ENCODE data around the gene NODAL.

Gene NODAL

GRCh38 chr10:70462349-70462984, 21.0 kb upstream of the NODAL start:
- DNase-seq (ENCODE audit: low read depth), result no peak

DNA sequence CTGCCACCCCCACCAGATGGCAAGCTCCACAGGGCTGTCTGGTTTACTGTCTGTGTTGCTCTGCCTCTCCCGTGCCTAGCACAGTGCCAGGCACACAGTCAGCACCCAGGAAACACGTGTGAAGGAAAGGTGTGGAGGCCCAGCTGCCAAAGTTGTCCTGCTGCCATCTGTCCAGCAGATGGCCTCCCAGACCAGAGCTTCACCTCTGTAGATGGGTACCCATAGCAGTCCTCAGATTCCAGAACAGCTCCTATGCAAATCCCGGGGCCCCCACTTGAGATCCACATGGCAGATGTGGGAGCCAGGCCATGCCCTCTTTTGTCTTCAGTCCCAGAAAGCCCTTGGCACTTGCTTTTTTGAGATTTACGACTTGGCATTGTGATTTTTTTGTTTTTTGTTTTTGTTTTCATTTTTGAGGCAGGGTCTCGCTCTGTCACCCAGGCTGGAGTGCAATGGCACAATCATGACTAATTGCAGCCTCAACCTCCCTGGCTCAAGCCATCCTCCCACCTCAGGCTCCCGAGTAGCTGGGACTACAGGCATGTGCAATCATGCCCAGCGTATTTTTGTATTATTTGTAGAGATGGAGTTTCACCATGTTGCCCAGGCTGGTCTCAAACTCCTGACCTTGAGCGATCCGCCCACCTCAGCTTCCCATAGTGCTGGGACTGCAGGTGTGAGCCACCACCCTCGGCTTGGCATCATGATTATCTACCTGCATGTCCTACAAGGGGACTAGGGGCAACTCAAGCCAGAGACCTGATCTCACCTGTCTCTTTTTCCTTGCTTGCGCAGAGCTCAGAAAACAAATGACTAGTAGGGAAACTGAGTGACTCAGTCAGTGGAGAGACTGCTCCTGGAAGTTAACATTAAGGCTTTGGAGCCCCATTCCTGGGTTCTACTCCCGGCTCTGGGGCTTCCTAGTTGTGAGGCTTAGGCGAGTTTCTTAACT, 20.2 kb upstream of the NODAL start:
- peak; percentile 24 for DNase-seq (ENCODE audit: low read depth)

GRCh38 chr10:70459774-70460490, 18.5 kb upstream of the NODAL start:
- no peak for DNase-seq (ENCODE audit: low read depth)

DNA sequence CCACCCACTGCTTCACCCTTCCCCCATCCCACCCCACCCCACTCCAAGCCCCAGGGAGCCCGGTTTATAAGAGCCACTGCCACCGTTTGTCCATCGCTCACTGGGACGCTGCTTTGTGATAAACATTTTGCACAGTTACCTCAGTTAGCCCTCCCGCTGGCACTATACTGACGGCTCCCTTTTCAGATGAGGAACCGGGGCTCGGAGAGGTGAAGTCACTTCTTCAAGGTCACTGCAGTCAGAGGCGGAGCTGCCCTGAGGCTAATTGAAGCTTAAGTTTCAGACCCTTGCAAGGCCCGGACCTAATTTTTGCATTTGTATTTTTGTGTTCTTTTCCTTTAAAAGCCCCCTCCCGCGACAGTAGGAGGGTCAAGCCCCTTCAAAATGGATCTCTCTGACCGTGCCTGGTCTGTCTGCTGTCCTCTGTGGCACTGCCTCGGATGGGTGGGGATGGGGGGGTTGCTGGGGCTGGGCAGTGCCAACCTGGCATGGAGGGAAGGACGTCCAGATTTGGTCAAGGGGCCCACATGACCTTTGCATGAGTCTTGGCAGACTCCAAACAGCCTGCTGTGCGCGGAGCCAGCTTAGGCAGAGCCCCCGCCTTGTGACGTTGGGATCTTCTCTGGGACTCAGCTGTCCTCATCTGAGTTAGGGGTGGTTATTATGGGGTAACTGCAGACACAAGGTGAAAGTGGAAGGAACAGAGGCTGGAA, 17.7 kb upstream of the NODAL start:
- DNase-seq (ENCODE audit: low read depth), result no peak

DNA sequence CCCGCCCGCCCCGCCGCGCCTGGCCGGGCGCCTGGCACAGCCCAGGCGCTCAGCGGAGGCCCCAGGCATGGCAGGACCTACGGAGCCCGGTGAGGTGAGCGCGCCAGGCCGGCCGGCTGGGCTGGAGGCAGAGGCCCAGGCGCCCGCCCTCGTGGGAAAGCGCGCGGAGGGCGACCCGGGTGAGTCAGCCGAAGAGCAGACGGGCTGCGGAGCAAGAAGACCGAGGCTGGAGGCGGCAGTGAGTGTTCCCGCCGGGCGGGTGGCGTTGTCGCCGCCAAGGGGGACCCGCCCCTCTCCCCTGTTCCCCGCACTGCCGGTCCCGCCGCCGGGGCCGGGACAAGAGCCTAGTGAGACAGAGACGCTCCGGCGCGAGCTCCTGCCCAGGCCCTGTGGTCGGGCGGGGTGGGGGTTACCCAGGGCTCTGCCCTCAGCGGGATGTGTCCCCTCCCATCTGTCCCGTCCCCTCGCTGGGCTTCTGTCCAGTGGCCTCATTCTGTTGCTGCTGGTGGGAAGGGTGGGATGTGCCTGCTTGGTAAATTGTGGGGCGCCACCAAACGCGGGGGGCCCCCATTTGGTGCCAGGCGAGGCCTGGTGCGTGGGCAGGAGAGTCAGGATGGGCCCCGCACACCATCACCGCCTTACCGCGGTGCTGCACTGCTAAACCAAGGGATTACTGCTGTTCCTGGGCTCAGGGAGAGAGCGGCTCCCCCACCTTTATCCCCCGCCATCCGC, 17.0 kb upstream of the NODAL start:
- DNase-seq (ENCODE audit: low read depth), result no peak

DNA sequence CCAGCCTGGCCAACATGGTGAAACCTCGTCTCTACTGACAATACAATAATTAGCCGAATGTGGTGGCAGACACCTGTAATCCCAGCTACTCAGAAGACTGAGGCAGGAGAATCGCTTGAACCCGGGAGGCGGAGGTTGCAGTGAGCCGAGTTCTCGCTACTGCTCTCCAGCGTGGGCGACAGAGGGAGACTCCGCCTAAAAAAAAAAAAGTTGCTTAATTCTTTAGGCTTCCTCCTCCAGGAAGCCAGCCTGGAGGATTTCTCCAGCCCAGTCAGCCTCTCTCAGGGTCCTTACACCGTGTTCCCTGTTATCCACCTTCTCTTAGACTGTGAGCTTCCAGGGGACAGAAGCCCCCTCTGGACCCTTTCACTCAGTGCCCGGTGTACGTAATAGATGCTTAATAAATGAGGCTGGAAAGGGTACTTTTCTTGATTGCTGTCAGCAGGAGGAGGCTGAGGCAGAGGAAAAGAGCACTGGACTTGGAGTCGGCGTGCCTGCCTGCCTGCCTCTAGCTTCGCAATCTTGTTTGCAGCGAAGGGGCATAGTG, 16.4 kb upstream of the NODAL start:
- DNase-seq (ENCODE audit: low read depth), result no peak

- DNase-seq (ENCODE audit: low read depth), result no peak
These were observed 14.7 kb upstream of the NODAL start for GRCh38 chr10:70456164-70456563.

GRCh38 chr10:70455213-70455630, 13.7 kb upstream of the NODAL start:
- DNase-seq (ENCODE audit: low read depth), result no peak

DNA sequence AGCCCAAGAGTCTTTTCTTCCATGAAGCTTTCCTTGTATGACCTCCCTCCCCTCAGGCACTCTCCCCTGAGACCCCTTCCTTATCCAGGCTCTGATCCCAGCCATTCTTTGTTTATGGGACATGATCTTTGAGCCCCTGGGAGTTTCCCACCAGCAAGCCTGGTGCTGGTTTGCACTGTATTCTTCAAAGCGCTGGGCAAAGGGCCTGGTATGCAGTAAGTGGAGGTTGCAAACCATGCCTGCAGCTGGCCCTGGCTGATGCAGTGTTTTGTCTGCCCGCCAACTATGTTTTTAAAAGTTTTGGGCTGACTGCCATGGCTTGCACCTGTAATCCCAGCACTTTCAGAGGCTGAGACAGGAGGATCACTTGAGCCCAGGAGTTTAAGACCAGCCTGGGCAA, 6.8 kb upstream of the NODAL start:
- DNase-seq (ENCODE audit: low read depth), result no peak

DNA sequence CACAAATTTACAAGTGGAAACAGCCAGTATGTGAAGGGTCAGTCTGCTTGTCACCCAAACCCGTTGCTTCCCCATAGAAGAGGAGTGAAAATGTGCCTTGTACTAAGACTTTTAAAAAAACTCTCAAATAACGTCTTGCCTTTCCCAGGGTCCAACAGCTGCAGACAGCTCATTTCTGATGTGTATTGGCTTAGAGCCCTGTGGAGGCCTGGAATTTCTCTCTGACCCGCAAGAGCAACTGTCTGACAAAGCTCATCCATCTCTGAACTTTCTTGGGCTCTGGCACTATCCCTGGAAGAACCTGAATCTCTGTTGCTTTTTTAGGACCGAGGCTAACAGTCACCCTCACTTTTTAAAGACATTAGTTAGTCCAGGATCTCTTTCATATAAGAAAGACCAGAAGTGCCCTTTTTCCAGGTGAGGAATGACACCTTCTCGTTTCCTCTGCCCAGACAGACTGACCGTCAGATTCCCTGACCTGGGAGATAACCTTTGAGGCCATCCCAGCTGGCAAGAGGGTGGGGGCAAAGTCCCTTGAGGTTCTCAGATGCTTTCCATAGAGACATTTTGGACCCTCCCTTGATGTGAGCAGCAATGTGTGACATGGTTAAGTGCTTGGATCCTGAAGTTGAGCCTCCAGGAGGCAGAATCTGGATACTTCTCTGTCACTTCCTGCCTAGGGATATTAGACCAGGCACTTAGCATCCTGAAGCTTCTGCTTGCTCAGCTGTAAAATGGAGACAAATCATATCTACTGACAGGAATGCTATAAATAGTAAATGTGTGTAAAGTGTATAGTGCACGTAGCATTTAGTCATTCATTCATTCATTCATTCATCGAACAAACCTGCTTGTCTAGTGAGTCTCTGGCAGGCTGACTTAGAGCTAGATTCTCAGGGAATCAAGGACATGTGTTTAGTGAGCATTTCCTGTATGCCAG, 4.5 kb upstream of the NODAL start:
- DNase-seq (ENCODE audit: low read depth), result no peak

DNA sequence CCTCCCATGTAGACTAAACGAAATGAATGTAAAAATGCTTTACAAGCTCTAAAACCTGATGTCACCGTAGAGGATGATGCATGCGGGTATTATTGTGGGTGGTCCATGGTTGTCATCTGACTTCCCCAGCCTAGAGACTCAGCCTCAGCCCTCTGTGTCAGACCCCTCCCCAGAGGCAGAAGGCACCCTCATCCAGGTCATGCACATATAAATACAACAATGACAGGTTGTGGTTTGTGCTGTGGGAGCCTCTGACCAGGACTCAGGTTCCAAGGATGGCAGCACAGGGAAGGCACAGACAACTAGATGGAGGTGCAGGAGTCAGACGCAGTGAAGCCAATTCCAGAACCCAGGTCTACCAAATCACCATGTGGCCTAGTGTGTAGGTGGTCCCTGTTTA, 3.3 kb upstream of the NODAL start:
- DNase-seq (ENCODE audit: low read depth), result no peak

DNA sequence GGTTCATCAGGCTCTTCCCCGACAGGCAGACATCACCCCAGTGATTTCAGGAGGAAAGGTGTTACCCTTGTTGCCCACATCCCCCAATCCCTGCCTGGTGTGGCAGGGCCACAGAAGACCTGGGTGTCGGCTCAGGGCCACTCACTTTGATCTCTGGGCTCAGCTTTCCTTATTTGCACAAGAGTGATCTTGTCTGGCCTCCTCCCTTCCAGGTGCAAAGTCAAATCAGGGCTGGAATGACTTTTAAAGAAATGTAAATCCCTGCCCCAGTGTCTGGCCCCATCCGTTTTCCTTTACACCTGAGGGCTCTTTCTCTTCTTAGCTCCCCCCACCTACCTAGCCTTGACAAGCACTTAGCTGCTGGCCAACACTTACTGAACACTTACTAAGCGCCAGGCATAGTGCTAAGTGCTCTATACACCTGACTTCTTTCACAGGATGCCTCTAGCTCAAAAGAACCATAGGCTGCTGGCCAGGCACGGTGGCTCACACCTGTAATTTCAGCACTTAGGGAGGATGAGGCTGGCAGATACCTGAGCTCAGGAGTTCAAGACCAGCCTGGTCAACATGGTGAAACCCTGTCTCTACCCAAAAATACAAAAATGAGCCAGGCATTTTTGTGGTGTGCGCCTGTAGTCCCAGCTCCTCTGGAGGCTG, 979 bp upstream of the NODAL start:
- no peak for DNase-seq (ENCODE audit: low read depth)

DNA sequence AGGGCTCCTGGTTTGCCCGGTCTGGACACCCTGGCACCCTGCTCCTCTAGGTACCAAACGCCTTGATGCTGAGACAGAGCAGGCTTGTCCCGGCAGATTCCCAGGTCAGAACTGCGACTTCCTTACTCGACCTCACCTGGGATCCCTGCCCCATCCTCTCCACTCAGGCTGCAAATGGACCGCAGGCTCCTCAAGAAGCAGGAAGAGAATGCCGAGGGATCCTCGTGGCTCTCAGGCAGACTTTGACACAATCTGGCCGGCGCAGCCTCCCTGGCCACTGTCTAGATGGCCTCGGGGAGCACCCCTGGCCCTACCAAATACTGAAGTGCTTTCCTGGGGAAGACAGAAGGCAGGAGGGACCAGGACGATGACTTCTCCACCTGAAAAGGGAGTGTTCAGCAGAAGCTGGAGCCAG, 421 bp upstream of the NODAL start:
- no peak for DNase-seq (ENCODE audit: low read depth)

GRCh38 chr10:70440296-70441160, 953 bp downstream of the NODAL start:
- no peak for DNase-seq (ENCODE audit: low read depth)

- DNase-seq (ENCODE audit: low read depth), result no peak
These were observed 3.8 kb downstream of the NODAL start for GRCh38 chr10:70437721-70438120.

GRCh38 chr10:70435241-70436085, 6.0 kb downstream of the NODAL start:
- DNase-seq (ENCODE audit: low read depth), result no peak

GRCh38 chr10:70433581-70434280, 7.8 kb downstream of the NODAL start:
- no peak for DNase-seq (ENCODE audit: low read depth)

All from CMK (cell line).